Vagina (tissue), 2 donors: ENCODE data around the gene SAC3D1. TPM values are rescaled to one million over a fixed set of nuclear protein-coding genes. Genes with fewer than 3 reads are reported as not detected.

ENCODE experiments used
- DNase-seq, 2 donors: peaks; one replicate each; pipeline ENCODE4 v3.0.0-alpha.2; 2017; ENCODE audit errors: extremely low spot score in 2 of 2
- H3K27ac ChIP-seq: fragments of 200-600 bp; sonication (generic); one replicate; pipeline ENCODE4 v1.5.1; 2019
- H3K27me3 ChIP-seq: fragments of 200-600 bp; sonication (generic); one replicate; pipeline ENCODE4 v1.5.1; 2019
- H3K36me3 ChIP-seq, 2 donors: fragments of 200-600 bp; sonication (generic); one replicate each; pipeline ENCODE4 v1.5.1; 2017 to 2019
- H3K4me1 ChIP-seq: fragments of 200-600 bp; sonication (generic); one replicate; pipeline ENCODE4 v1.5.1; 2019
- H3K4me3 ChIP-seq, 2 donors: fragments of 200-600 bp; sonication (generic); 1 replicate in 1 of 2; 2 replicates in 1 of 2; pipeline ENCODE4 v1.5.1; 2016 to 2019
- H3K9me3 ChIP-seq: fragments of 200-600 bp; sonication (generic); one replicate; pipeline ENCODE4 v1.5.1; 2019
- CTCF ChIP-seq, 3 experiments: fragments of 450-650 bp in 2 of 3; fragments of 200-600 bp in 1 of 3; sonication (generic) in 1 of 3; IDR thresholded peaks; one replicate each; pipeline ENCODE4 v1.5.1; 2017 to 2019; ENCODE audit warnings: antibody characterized with exemption in 3 of 3, mild to moderate bottlenecking in 2 of 3, moderate library complexity in 2 of 3
- POLR2A ChIP-seq, 2 donors: fragments of 450-650 bp; IDR thresholded peaks; one replicate each; pipeline ENCODE4 v1.6.1; 2017; ENCODE audit warnings: antibody characterized with exemption in 2 of 2, mild to moderate bottlenecking in 2 of 2, moderate library complexity in 2 of 2
- POLR2AphosphoS5 ChIP-seq, 2 donors: sonication (generic); formaldehyde crosslinking; IDR thresholded peaks; one replicate each; pipeline ENCODE4 v1.9.0; 2017; ENCODE audit warnings: antibody characterized with exemption in 2 of 2, mild to moderate bottlenecking in 2 of 2, low read depth in 1 of 2; ENCODE audit not compliant: insufficient read depth in 1 of 2
- intact Hi-C: fragments of 100-400 bp; cut with DNase I; formaldehyde crosslinking; loops from one replicate; pipeline ENCODE4 v1.15.1; 2023
- total RNA-seq: library from RNA; depleted of rRNA; stranded (reverse); fragments of >200 nt; gene quantifications from one replicate; pipeline ENCODE4 v1.2.3, GENCODE V29; 2016

Gene SAC3D1
- total RNA-seq, 1 donor from 2014 or later: 11.8 TPM

GRCh38 chr11:65066805-65067291, 25.8 kb downstream of the SAC3D1 start:
- intact Hi-C loops: no loop called here
- Histone ChIP-seq H3K36me3 (no peaks in the 10 kb centered on the region), H3K27me3 (no peaks in the 10 kb centered on the region), H3K9me3 (no peaks in the 10 kb centered on the region), H3K27ac (no peak overlapping the region), H3K4me1 (no peaks in the 10 kb centered on the region), H3K4me3 (no peak overlapping the region)
- DNase-seq: no peak
- no peak for TF ChIP-seq POLR2AphosphoS5 (IDR thresholded peaks at IDR 0.05; ENCODE audit: insufficient read depth in 1 of 2, low read depth in 1 of 2)
- no peak for TF ChIP-seq CTCF (IDR thresholded peaks at IDR 0.05)
- no peak for TF ChIP-seq POLR2A (IDR thresholded peaks at IDR 0.05)

- Histone ChIP-seq H3K4me1 (no peaks in the 10 kb centered on the region), H3K9me3 (no peaks in the 10 kb centered on the region), H3K4me3 (no peak overlapping the region), H3K27me3 (no peaks in the 10 kb centered on the region), H3K36me3 (no peaks in the 10 kb centered on the region), H3K27ac (no peak overlapping the region)
- DNase-seq: no peak
- TF ChIP-seq POLR2AphosphoS5 (IDR thresholded peaks at IDR 0.05; ENCODE audit: insufficient read depth in 1 of 2, low read depth in 1 of 2) (no peak), POLR2A (IDR thresholded peaks at IDR 0.05) (no peak), CTCF (IDR thresholded peaks at IDR 0.05) (no peak)
- intact Hi-C loops: no loop called here
Measured at GRCh38 chr11:65067446-65067845, 26.4 kb downstream of the SAC3D1 start.

GRCh38 chr11:65069217-65069616, 28.2 kb downstream of the SAC3D1 start:
- intact Hi-C loops: no loop called here
- no peaks in the 10 kb centered on the region for H3K4me1 ChIP-seq
- DNase-seq: no peak
- H3K4me3 ChIP-seq: no peak overlapping the region
- H3K36me3 ChIP-seq: no peaks in the 10 kb centered on the region
- TF ChIP-seq CTCF (IDR thresholded peaks at IDR 0.05) (no peak), POLR2A (IDR thresholded peaks at IDR 0.05) (no peak)
- no peak overlapping the region for H3K27ac ChIP-seq
- no peaks in the 10 kb centered on the region for H3K27me3 ChIP-seq
- no peaks in the 10 kb centered on the region for H3K9me3 ChIP-seq

- no peaks in the 10 kb centered on the region for H3K36me3 ChIP-seq
- TF ChIP-seq POLR2AphosphoS5 (IDR thresholded peaks at IDR 0.05; ENCODE audit: insufficient read depth in 1 of 2, low read depth in 1 of 2) (no peak), POLR2A (IDR thresholded peaks at IDR 0.05) (no peak)
- intact Hi-C loops: no loop called here
- no peak overlapping the region for H3K27ac ChIP-seq
- no peaks in the 10 kb centered on the region for H3K9me3 ChIP-seq
- H3K4me3 ChIP-seq: no peak overlapping the region
- no peaks in the 10 kb centered on the region for H3K4me1 ChIP-seq
- no peak for DNase-seq
- no peaks in the 10 kb centered on the region for H3K27me3 ChIP-seq
Measured at GRCh38 chr11:65071907-65072630, 31.1 kb downstream of the SAC3D1 start.

- intact Hi-C loops: no loop called here
- Histone ChIP-seq H3K36me3 (no peaks in the 10 kb centered on the region), H3K27me3 (no peaks in the 10 kb centered on the region), H3K4me3 (no peak overlapping the region), H3K27ac (no peak overlapping the region), H3K9me3 (no peaks in the 10 kb centered on the region), H3K4me1 (no peaks in the 10 kb centered on the region)
- DNase-seq: no peak
- TF ChIP-seq POLR2A (IDR thresholded peaks at IDR 0.05): no peak
- no peak for TF ChIP-seq POLR2AphosphoS5 (IDR thresholded peaks at IDR 0.05; ENCODE audit: insufficient read depth in 1 of 2, low read depth in 1 of 2)
- TF ChIP-seq CTCF (IDR thresholded peaks at IDR 0.05): no peak
Measured at GRCh38 chr11:65072631-65072966, 31.6 kb downstream of the SAC3D1 start.
